H1 (cell line): Measurements from ENCODE around the gene TAGLN2. TPM values are rescaled to one million over a fixed set of nuclear protein-coding genes. Genes with fewer than 3 reads are reported as not detected.

Experiments
- CTCF ChIA-PET: fragments of 300-600 bp; sonication (Branson Sonifier 250); formaldehyde crosslinking; loops from one replicate; lab custom pipeline; 2021; ENCODE audit not compliant: partially characterized antibody; lab: Charles Lee
- POLR2A ChIA-PET: fragments of 300-600 bp; sonication (Branson Sonifier 250); formaldehyde crosslinking; loops from one replicate; lab custom pipeline; 2021; ENCODE audit warnings: inconsistent platforms; ENCODE audit not compliant: partially characterized antibody; lab: Charles Lee
- DNase-seq, 2 experiments: peaks; one replicate each; pipeline versions ENCODE4 v3.0.0 to v3.0.0-alpha.2; 2010 to 2022; ENCODE audit warnings: low spot score in 2 of 2, low read depth in 1 of 2, mixed read lengths in 1 of 2
- FAIRE-seq: peaks from 2 replicates; lab custom pipeline; 2011; peaks lifted over from hg19 to GRCh38; lab: Jason Lieb, UNC
- H2AFZ ChIP-seq: 2 replicates; pipeline ENCODE4 v1.8.1; 2012; ENCODE audit warnings: low read length, inconsistent platforms
- H2AK5ac ChIP-seq: 2 replicates; pipeline ENCODE4 v1.6.1; 2013; ENCODE audit warnings: low read depth, low read length
- H2BK120ac ChIP-seq: replicated peaks from 2 replicates; pipeline ENCODE3; 2013; ENCODE audit warnings: low read depth, low read length, inconsistent platforms
- H2BK12ac ChIP-seq: 2 replicates; pipeline ENCODE4 v1.6.1; 2013; ENCODE audit warnings: low read depth, low read length
- H2BK15ac ChIP-seq: 2 replicates; pipeline ENCODE4 v1.6.1; 2013; ENCODE audit warnings: low read length
- H2BK20ac ChIP-seq: 2 replicates; pipeline ENCODE4 v1.6.1; 2013; ENCODE audit warnings: low read length
- H2BK5ac ChIP-seq: 2 replicates; pipeline ENCODE4 v1.6.1; 2013; ENCODE audit warnings: low read depth, low read length
- H3K14ac ChIP-seq: 2 replicates; pipeline ENCODE4 v1.6.1; 2013; ENCODE audit warnings: inconsistent platforms; ENCODE audit not compliant: insufficient read length
- H3K18ac ChIP-seq: 2 replicates; pipeline ENCODE4 v1.6.1; 2013; ENCODE audit warnings: low read length; ENCODE audit errors: extremely low read depth
- H3K23ac ChIP-seq: 2 replicates; pipeline ENCODE4 v1.6.1; 2013; ENCODE audit warnings: inconsistent platforms; ENCODE audit not compliant: insufficient read length
- H3K23me2 ChIP-seq: 2 replicates; pipeline ENCODE4 v1.6.1; 2013; ENCODE audit warnings: low read depth, low read length
- H3K27ac ChIP-seq: 2 replicates; pipeline ENCODE4 v1.6.1; 2011; ENCODE audit warnings: low read depth, low read length, inconsistent platforms
- H3K27me3 ChIP-seq, 4 experiments: replicated peaks in 1 of 4; 1 replicate in 1 of 4; 2 replicates in 3 of 4; pipeline versions ENCODE4 v1.6.1 to v1.8.1; 2011 to 2013; ENCODE audit warnings: low read length in 3 of 4, mild to moderate bottlenecking in 3 of 4, inconsistent platforms in 2 of 4, mixed read lengths in 2 of 4, moderate library complexity in 1 of 4; ENCODE audit not compliant: control insufficient read depth in 3 of 4, insufficient read depth in 3 of 4; ENCODE audit errors: extremely low read depth in 1 of 4
- H3K36me3 ChIP-seq, 4 experiments: 2 replicates each; pipeline versions ENCODE4 v1.6.1 to v1.8.1; 2011 to 2013; ENCODE audit warnings: mild to moderate bottlenecking in 4 of 4, low read length in 3 of 4, moderate library complexity in 2 of 4, control low read depth in 1 of 4, inconsistent platforms in 1 of 4; ENCODE audit not compliant: insufficient read depth in 4 of 4, control insufficient read depth in 2 of 4
- H3K4ac ChIP-seq: replicated peaks from 2 replicates; pipeline ENCODE3; 2013; ENCODE audit warnings: low read length, low read depth, mixed read lengths, inconsistent platforms; ENCODE audit not compliant: insufficient read length
- H3K4me1 ChIP-seq, 4 experiments: replicated peaks in 1 of 4; 1 replicate in 1 of 4; 2 replicates in 3 of 4; pipeline versions ENCODE4 v1.6.1 to v1.8.1; 2011 to 2013; ENCODE audit warnings: low read length in 3 of 4, inconsistent platforms in 2 of 4, mixed read lengths in 1 of 4; ENCODE audit not compliant: insufficient read depth in 4 of 4, control insufficient read depth in 3 of 4
- H3K4me2 ChIP-seq, 2 experiments: 2 replicates each; pipeline versions ENCODE4 v1.6.1 to v1.8.1; 2011 to 2013; ENCODE audit warnings: low read depth in 2 of 2, low read length in 2 of 2, control low read depth in 1 of 2, inconsistent platforms in 1 of 2, mild to moderate bottlenecking in 1 of 2; ENCODE audit not compliant: insufficient read depth in 1 of 2
- H3K4me3 ChIP-seq, 4 experiments: fragments of 200-600, 300-600 bp in 1 of 4; sonication (generic), shearing (Covaris generic), sonication (Bioruptor Twin) in 1 of 4; 2 replicates each; pipeline versions ENCODE4 v1.5.1 to v1.8.1; 2011 to 2016; ENCODE audit warnings: low read length in 4 of 4, low read depth in 3 of 4, control low read depth in 2 of 4, inconsistent platforms in 2 of 4, mild to moderate bottlenecking in 2 of 4, mixed read lengths in 1 of 4, moderate library complexity in 1 of 4; ENCODE audit not compliant: insufficient read depth in 2 of 4; ENCODE audit errors: extremely low read depth in 1 of 4
- H3K56ac ChIP-seq: replicated peaks from 2 replicates; pipeline ENCODE3; 2013; ENCODE audit warnings: low read depth, mild to moderate bottlenecking, mixed read lengths, low read length, inconsistent platforms; ENCODE audit not compliant: insufficient read length
- H3K79me1 ChIP-seq: 2 replicates; pipeline ENCODE4 v1.6.1; 2013; ENCODE audit warnings: low read depth, low read length, control low read depth
- H3K79me2 ChIP-seq, 2 experiments: 2 replicates each; pipeline versions ENCODE4 v1.6.1 to v1.8.1; 2012 to 2013; ENCODE audit warnings: low read length in 2 of 2, mild to moderate bottlenecking in 2 of 2, inconsistent platforms in 1 of 2; ENCODE audit not compliant: insufficient read depth in 2 of 2, control insufficient read depth in 1 of 2
- H3K9ac ChIP-seq, 4 experiments: replicated peaks in 1 of 4; 1 replicate in 1 of 4; 2 replicates in 3 of 4; pipeline versions ENCODE4 v1.6.1 to v1.8.1; 2011 to 2013; ENCODE audit warnings: low read depth in 3 of 4, low read length in 3 of 4, control low read depth in 2 of 4, mild to moderate bottlenecking in 2 of 4, moderate library complexity in 2 of 4, inconsistent platforms in 1 of 4; ENCODE audit errors: extremely low read depth in 1 of 4
- H3K9me3 ChIP-seq, 2 experiments: 2 replicates each; pipeline versions ENCODE4 v1.6.1 to v1.8.1; 2012 to 2013; ENCODE audit warnings: mild to moderate bottlenecking in 2 of 2, moderate library complexity in 2 of 2, control low read depth in 1 of 2, inconsistent platforms in 1 of 2, low read depth in 1 of 2, low read length in 1 of 2, mixed read lengths in 1 of 2; ENCODE audit not compliant: insufficient read depth in 2 of 2
- H4K20me1 ChIP-seq, 2 experiments: replicated peaks in 1 of 2; 2 replicates each; pipeline versions ENCODE3 to v1.8.1; 2011 to 2013; ENCODE audit warnings: inconsistent platforms in 2 of 2, low read length in 2 of 2, mild to moderate bottlenecking in 1 of 2; ENCODE audit not compliant: insufficient read depth in 2 of 2, control insufficient read depth in 1 of 2
- H4K5ac ChIP-seq: 2 replicates; pipeline ENCODE4 v1.6.1; 2013; ENCODE audit warnings: low read length, low read depth, mixed read lengths, inconsistent platforms; ENCODE audit not compliant: insufficient read length
- H4K8ac ChIP-seq: 2 replicates; pipeline ENCODE4 v1.8.0; 2013; ENCODE audit warnings: mild to moderate bottlenecking, moderate library complexity, low read length, inconsistent platforms; ENCODE audit not compliant: insufficient read depth; ENCODE audit errors: extremely low read depth
- H4K91ac ChIP-seq: replicated peaks from 2 replicates; pipeline ENCODE3; 2013; ENCODE audit warnings: low read length, mixed read lengths, inconsistent platforms; ENCODE audit not compliant: insufficient read length
- CHD2 ChIP-seq: IDR thresholded peaks from 2 replicates; pipeline ENCODE4 v1.6.1; 2012; ENCODE audit warnings: low read length, improper control_type of control experiment
- EP300 ChIP-seq, 2 experiments: IDR thresholded peaks; 1 replicate in 1 of 2; 2 replicates in 1 of 2; pipeline ENCODE4 v1.6.1; 2011 to 2012; ENCODE audit warnings: low read depth in 2 of 2, low read length in 2 of 2, mild to moderate bottlenecking in 2 of 2, borderline replicate concordance in 1 of 2, inconsistent platforms in 1 of 2, moderate library complexity in 1 of 2
- HDAC2 ChIP-seq, 2 experiments: fragments of 300-600 bp in 1 of 2; sonication (generic) in 1 of 2; IDR thresholded peaks; 2 replicates each; pipeline ENCODE4 v1.6.1; 2011 to 2012; ENCODE audit warnings: low read depth in 2 of 2, low read length in 2 of 2, mild to moderate bottlenecking in 2 of 2, moderate library complexity in 2 of 2, borderline replicate concordance in 1 of 2, inconsistent platforms in 1 of 2
- POU5F1 ChIP-seq: IDR thresholded peaks from 2 replicates; pipeline ENCODE4 v1.6.1; 2011; ENCODE audit warnings: low read depth, mild to moderate bottlenecking, low read length, moderate library complexity
- SRF ChIP-seq: IDR thresholded peaks from 2 replicates; pipeline ENCODE4 v1.6.1; 2011; ENCODE audit warnings: mild to moderate bottlenecking, low read depth, low read length, moderate library complexity
- TAF7 ChIP-seq: optimal IDR thresholded peaks from 2 replicates; pipeline ENCODE3; 2011; ENCODE audit warnings: low read depth, mild to moderate bottlenecking, inconsistent platforms, low read length, moderate library complexity, borderline replicate concordance
- WGBS, 2 experiments: shearing (Covaris generic) in 1 of 2; methylation state at CpG; one replicate each; pipeline versions ENCODE4 v1.1.6 to v1.1.7; 2013 to 2015; ENCODE audit warnings: low lambda C conversion rate in 2 of 2, mixed read lengths in 2 of 2, inconsistent platforms in 1 of 2, low coverage in 1 of 2, missing lambda C conversion rate in 1 of 2; ENCODE audit not compliant: insufficient replicate concordance in 2 of 2, insufficient coverage in 1 of 2, insufficient read length in 1 of 2; ENCODE audit errors: extremely low coverage in 1 of 2, missing lambda C conversion rate in 1 of 2; 5-methylcytosine and 5-hydroxymethylcytosine counted together
- polyA plus RNA-seq, 7 experiments: library from polyadenylated mRNA; depleted of rRNA in 3 of 7; stranded (reverse) in 5 of 7; unstranded in 2 of 7; fragments of >200 nt in 5 of 7; fragments of 200-250 nt in 2 of 7; gene quantifications; 1 replicate in 5 of 7; 2 replicates in 1 of 7; 4 replicates in 1 of 7; pipeline versions ENCODE4 v1.2.1 to v1.2.3, GENCODE V29; 2011 to 2013; ENCODE audit warnings: missing spikeins in 2 of 7, mixed read lengths in 2 of 7
- total RNA-seq: library from RNA; stranded (reverse); fragmentation: NEBNext Ultra II Directional; extraction: Animal tissue kit (Norgen Biotek cat#: 25700); gene quantifications from 2 replicates; pipeline ENCODE4 v1.2.1, GENCODE V29; 2021

TAGLN2 gene
- total and polyA plus RNA-seq, 2 of the 8 experiments (the other 6 are each of a cell fraction or from before 2014, with no cell fraction given), result 93.0 to 114 TPM

DNA sequence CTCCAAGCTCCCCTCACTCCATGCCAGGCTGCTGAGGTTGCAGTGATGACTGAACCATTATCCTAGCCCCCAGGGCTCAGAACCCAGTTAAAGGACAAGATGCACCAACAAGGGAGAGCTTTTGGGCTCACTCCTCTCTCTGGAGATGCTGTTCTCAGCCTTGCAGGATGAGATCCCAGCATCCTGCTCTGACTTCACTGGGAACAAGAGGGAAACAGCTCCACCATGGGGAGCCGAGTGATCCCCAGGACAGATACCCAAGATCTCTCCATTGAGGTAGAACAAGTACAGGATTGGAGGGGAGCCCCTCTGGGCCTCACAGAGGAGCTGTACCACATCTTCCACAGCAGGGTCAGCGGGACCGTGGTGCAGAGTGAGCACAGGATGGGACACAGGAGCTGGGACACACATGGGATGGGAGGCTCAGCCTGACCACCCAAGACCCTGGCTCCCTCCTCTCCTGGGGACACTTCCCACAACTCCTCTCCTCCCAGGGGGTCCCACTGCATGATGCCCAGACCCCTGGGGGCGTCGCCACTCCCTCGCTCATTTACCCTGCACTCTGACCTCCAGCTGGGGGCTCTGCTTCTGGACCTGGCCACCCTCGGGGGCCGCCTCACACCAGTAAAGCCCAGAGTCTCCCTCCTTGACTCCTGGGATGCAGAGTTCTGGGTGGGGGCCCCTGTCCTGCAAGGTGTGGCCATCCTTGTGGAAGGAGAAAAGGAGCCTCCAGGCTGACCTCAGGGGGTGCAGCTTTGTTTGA, 47.3 kb upstream of the TAGLN2 start:
- no peak for FAIRE-seq
- no peak overlapping the region for H3K9ac ChIP-seq
- ChIA-PET CTCF (interaction anchor here (1.1 to 6.6 kb wide), 5 partner anchors 33 to 105 kb away, joined by 3 to 60 read pairs (median 5); no protein-coding TSS in a partner anchor), POLR2A (interaction anchor here (2.0 kb wide), 1 partner anchor 27 kb away, joined by 7 read pairs; the partner anchor contains the start of gene IGSF9)
- H2BK120ac ChIP-seq, result no peak overlapping the region
- H3K23ac ChIP-seq, result no peak overlapping the region
- no peaks in the 10 kb centered on the region for H3K9me3 ChIP-seq
- no peak overlapping the region for H3K56ac ChIP-seq
- H3K79me1 ChIP-seq, result no peaks in the 10 kb centered on the region; the same call in 1 of the 2 replicates
- no peaks in the 10 kb centered on the region for H3K36me3 ChIP-seq
- no peaks in the 10 kb centered on the region for H4K20me1 ChIP-seq
- H3K14ac ChIP-seq, result no peak overlapping the region
- no peak overlapping the region for H3K4ac ChIP-seq
- H3K4me2 ChIP-seq, result no peak overlapping the region
- no peak overlapping the region for H4K5ac ChIP-seq
- DNase-seq, result no peak
- H2AFZ ChIP-seq, result no peak overlapping the region
- WGBS, 2 experiments, result 95% methylated on average over 8 of the region's 8 CpGs; no CpG with 5 or more reads in 1 of the 2 experiments
- peaks cover 0 to 3% (median 0%) of the 10 kb centered on the region in 4 experiments; a peak in 1 of 7 replicates for H3K27me3 ChIP-seq
- H2BK15ac ChIP-seq, result no peak overlapping the region
- no peaks in the 10 kb centered on the region for H3K23me2 ChIP-seq
- no peaks in the 10 kb centered on the region for H3K79me2 ChIP-seq
- no peak overlapping the region for H4K91ac ChIP-seq
- no peak overlapping the region for H2AK5ac ChIP-seq
- no peak overlapping the region for H2BK20ac ChIP-seq
- no peak overlapping the region for H3K18ac ChIP-seq
- no peak overlapping the region for H4K8ac ChIP-seq
- no peak overlapping the region for H3K4me3 ChIP-seq
- H3K27ac ChIP-seq, result no peak overlapping the region
- H2BK5ac ChIP-seq, result no peak overlapping the region
- no peak overlapping the region for H2BK12ac ChIP-seq
- no peaks in the 10 kb centered on the region for H3K4me1 ChIP-seq
- TF ChIP-seq HDAC2 (IDR thresholded peaks at IDR 0.05; ENCODE audit: borderline replicate concordance in 1 of 2, low read depth in 2 of 2, low read length in 2 of 2) (no peak), POU5F1 (no peak), TAF7 (no peak), SRF (no peak), EP300 (IDR thresholded peaks at IDR 0.05; ENCODE audit: borderline replicate concordance in 1 of 2, low read depth in 2 of 2, low read length in 2 of 2) (no peak), CHD2 (no peak)
